HG02678 (cell line): ENCODE results near the gene CNTRL.

Source experiments
- ATAC-seq: cut with Tn5 transposase; IDR thresholded peaks from one replicate; pipeline ENCODE4 v1.9.1; 2021; ENCODE audit warnings: mild to moderate bottlenecking, moderate library complexity; ENCODE audit not compliant: unreplicated experiment

The CNTRL gene

GRCh38 chr9:121199921-121200320, 125.2 kb downstream of the CNTRL start:
- ATAC-seq = no peak

DNA sequence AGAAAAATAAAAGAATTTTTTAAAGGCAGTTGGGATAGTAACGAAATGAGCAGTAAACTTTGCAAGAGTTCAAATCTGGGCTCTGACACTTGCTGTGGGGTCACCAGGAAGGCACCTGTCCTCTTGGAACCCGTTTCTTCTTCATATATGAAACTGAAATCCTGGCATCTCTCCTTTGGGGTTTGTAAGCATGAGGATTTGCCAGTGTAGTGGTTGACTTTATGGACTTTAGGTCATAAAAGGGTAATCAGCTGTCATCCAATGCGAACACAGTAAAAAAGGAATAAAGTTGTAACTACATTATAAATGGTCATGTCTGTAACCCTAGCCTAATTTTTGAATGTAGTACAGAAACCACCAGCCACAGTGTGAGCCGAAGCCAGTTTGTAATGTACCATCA, 125.6 kb downstream of the CNTRL start:
- ATAC-seq = no peak

DNA sequence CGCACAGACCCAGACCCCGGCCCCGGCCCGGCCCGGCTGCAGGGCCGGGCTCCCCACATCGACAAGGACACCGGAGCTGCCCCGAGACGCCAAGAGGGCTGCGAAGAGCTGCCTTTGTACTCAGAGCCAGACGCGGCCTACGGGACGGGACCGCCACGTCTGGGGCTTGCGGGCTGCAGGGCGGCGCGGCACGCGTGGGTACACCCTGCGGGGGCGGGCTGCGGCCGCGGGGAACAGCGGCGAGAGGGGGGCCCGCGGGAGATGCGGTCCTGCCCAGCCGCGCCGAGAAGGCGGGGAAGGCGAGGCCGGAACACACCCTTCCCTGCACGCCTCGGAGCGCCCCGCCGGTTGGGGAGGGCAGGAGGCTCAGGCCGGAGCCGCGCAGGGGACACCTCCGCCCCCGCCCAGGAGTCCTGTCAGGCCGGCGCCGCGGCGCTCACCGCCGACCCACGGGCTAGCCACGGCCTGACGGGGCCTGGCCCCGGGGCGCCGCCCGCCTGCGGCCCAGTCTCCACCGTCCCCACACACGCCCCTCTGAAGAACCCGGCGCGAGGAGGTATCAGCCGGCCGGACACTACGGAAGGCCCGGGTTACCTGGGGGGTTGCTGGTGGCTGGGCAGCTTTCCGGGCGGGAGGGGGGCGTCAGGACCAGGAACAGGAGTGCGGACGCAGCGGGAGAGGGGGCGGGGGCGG, 126.4 kb downstream of the CNTRL start:
- ATAC-seq = peak; percentile 18

- ATAC-seq = peak; percentile 89
Measured at GRCh38 chr9:121201738-121202533, 127.2 kb downstream of the CNTRL start, which contains the start of gene RAB14. RAB14 (minus strand) TSS chr9:121201869; CDS start chr9:121193412, 8,457 bp downstream.

DNA sequence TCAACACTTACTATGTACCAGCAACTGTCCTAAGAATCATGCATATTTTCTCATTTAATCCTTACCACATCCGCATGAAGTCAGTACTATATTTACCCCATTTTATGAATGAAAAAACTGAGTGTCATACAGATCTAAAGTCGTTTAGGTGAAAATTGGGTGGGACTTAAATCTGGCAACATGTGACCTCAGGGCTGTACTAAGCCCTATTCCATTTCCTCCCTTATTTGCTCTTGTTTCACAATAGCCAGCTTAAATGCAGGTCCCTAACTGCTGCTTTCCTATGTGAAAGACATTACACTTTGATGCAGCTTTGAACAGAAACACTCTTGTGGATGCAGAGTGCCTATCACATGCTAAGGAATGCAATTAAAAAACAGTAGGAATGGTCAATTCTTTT, 129.4 kb downstream of the CNTRL start:
- ATAC-seq = no peak

GRCh38 chr9:121204611-121205010, 129.9 kb downstream of the CNTRL start:
- ATAC-seq = no peak

DNA sequence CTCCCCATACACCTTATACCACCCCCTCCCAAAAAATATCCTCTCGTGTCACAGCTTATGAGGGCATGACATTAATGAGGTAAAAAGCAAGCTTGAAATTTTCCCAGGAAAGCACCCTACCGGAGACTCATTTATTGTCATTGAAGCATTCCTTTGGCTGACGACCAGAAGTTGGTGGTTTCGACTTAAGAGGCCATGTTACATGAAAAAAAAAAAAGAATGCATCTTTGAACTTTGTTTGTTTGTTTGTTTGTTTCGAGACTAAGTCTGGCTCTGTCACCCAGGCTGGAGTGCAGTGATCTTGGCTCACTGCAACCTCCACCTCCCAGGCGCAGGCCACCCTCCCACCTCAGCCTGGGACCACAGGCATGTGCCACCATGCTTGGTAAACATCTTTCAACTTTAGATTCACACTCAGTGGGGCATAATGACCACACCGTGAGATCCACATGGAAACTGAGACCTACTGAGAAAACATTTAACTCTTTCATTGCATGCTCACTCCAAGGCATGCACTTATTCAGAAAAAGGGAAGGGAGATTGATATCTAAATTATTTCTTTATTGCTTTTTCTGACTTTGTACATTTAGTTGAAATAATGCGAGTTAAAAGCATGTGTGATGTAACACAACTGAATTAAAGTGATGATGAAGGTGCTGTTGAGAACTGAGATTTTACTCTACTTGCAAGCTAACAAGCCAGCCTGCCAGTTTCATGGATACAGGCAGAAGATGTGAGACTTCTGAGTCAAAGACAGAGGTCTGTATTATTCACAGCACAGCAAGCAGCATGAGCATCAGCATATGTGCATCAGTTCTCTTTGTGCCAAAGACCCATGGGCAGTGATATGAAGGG, 132.0 kb downstream of the CNTRL start:
- ATAC-seq = peak; percentile 30

DNA sequence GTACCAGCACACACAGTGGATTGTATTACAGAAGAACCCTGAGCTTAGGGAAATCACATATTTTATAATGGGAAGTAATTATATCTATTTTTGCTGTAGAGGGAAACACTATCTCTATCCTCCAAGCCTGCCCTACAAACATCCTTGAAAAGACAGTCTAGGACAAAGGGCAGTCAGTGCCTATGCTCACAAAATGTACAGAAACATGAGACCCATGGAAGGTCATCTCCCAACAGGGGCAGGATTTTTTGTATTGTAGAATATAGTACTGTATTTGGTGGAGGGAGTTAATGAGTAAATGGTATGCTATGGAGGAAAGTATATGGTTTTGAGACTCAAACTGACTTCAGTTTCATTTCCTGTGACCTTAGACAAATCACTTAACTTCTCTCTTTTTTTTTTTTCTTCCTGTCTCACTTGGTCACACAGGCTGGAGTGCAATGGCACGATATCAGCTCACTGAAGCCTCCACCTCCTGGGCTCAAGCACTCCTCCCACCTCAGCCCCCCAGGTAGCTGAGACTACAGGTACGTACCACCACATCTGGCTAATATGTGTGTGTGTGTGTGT, 132.7 kb downstream of the CNTRL start:
- ATAC-seq = peak; percentile 89

DNA sequence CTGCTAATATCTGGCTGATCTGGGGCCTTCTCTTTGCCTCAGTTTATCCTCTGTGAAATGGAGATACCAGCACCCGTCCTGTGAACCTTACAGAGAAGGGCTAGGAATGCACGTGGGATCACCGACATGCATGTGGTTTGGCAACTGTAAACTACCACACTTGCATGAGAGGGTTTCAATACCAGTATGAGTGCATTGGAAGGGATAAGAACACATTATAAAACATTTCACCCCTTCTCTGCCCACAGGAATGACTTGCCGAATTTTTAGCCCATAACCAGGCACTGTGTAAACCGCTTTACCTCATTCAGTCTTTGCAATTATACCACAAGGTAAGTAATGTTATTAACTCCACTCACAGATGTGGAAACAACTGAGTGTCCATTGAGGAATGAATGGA, 135.8 kb downstream of the CNTRL start:
- ATAC-seq = no peak

DNA sequence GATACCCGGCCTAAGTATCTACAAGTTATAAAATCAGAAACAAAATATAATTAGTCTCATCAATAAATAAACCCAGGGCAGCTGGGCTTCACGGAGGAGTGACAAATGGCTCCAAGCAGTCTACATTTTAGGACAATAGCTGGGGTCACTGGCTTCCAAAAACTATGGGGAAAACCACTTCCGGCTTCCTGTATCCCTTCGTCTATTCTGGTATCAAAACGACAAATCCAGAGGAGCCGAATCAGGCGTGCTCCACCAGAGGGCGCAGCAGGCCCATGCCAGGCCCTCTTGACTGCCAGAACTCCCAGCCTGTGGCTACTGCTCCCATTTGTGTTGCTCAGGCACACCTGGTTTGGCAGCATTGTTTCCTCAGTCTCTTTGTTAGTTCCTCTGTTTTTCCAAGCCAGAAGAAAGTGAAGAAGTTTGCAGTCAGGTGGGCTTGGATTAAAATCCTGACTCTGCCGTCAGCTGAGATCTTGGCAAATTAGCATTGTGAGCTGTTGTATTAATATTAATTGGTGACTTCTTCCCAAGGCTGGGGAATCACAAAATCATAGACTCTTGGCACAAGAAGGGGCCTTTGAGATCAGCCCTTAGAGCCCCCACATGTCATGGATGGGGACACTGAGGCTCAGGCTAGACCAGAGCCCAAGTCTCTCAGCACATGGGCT, 138.5 kb downstream of the CNTRL start:
- ATAC-seq = no peak

DNA sequence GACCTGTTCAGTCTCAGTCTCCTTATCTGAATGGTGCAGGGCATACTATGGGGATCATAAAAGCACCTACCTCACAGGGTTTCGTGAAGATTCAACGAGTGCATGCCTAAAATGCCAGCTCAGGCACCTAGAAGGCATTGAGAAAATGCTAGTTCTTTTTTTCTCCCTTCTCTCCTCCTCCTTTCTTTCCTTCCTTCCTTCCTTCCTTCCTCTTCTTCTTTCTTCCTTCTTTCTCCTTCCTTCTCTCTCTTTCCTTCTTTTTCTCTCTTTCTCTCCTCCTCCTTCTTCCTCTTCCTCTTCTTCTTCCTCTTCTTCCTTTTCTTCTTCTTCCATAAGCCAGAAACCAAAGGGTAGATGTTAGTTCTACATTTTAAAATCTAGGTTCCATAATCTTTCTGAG, 139.2 kb downstream of the CNTRL start:
- ATAC-seq = no peak

- no peak for ATAC-seq
Measured at GRCh38 chr9:121216271-121216805, 141.6 kb downstream of the CNTRL start.

- peak; percentile 76 for ATAC-seq
Measured at GRCh38 chr9:121217609-121218292, 143.0 kb downstream of the CNTRL start.

DNA sequence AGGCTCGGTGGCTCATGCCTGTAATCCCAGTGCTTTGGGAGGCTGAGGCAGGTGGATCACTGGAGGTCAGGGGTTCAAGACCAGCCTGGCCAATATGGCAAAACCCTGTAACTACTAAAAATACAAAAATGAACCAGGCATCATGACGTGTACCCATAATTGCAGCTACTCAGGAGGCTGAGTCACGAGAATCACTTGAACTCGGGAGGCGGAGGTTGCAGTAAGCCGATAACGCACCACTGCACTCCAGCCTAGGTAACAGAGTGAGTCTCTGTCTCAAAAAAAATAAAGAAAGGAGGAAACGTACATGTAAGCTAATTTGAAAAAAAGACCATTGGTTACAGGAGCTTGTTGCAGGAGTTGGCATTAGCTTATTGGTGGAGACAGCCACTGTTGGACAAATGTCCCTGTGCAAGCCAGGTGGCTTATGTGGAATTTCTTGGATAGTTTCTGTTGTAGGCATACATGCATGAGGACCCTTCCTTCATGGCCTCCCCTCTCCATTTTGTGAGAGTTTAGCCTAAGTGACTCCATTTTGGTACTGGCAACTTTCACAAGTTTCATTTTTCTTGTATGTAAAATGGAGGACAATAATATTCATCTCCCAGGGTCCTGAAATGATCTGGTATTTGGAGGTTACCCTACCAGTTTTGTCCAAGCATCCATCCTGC, 143.7 kb downstream of the CNTRL start:
- ATAC-seq = no peak

- no peak for ATAC-seq
Measured at GRCh38 chr9:121219530-121219929, 144.8 kb downstream of the CNTRL start.

- no peak for ATAC-seq
Measured at GRCh38 chr9:121220996-121221663, 146.4 kb downstream of the CNTRL start.

- ATAC-seq = no peak
Measured at GRCh38 chr9:121221664-121222055, 146.9 kb downstream of the CNTRL start.

DNA sequence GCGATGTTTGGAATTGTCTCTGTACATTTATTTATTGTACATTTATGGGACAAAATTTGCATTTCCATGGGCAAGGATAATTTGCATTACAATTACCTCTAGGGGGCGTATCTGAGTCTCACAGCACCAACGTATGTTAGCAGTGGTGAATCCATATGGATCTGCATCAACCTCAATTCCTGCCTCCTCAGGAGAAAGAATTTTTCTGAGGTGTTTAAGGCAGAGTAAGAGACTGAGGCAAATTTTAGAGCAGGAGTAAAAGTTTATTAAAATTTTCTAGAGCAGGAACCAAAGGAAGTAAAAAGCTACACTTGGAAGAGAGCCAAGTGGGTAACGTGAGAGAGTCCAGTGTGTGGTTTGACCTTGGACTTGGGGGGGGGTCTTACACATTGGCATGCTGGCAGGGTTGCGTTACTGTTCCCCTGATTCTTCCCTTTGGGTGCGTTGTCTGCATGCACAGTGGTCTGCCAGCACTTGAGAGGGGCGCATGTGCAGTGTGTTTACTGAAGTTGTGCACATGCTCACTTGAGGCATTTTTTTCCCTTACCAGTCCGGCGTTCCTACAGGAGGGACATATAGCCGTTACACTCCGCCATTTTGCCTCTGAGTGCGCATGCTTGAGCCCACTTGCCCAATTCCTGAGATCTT, 147.9 kb downstream of the CNTRL start:
- no peak for ATAC-seq
